Measurements from ENCODE around the gene DNAAF6.
"Not testable (repeated sequence)": the region's sequence is repeated elsewhere in the genome, so short reads cannot be mapped to it uniquely, and the experiment has no call there.

GRCh38 chrX:107198074-107198473 lies 8.3 kb upstream of the DNAAF6 start:
- TF ChIP-seq CTCF (IDR thresholded peaks at IDR 0.05); POLR2AphosphoS5 (IDR thresholded peaks at IDR 0.05; ENCODE audit: insufficient read depth in 1 of 2, low read depth in 1 of 2): not testable (repeated sequence)

All from vagina (tissue), 2 donors.